SKM-1 (cell line): ENCODE measurements around the gene MYRIP.

Experiments used
- DNase-seq: peaks from one replicate; lab custom pipeline; 2025; ENCODE audit not compliant: unreplicated experiment; lab: John Stamatoyannopoulos, UW

MYRIP gene

GRCh38 chr3:40309418-40309924, 500.1 kb downstream of the MYRIP start, which contains the start of gene EIF1B:
Gene EIF1B (plus strand): TSS chr3:40309707. CDS start chr3:40309942, 235 bp downstream.
- peak; percentile 93 for DNase-seq
